ENCODE data around the gene KIAA1217. TPM values are rescaled to one million over a fixed set of nuclear protein-coding genes. Genes with fewer than 3 reads are reported as not detected.
"Not testable (repeated sequence)": the region's sequence is repeated elsewhere in the genome, so short reads cannot be mapped to it uniquely, and the experiment has no call there.

KIAA1217 gene
- polyA plus RNA-seq, 1 donor: 54.9 TPM

DNA sequence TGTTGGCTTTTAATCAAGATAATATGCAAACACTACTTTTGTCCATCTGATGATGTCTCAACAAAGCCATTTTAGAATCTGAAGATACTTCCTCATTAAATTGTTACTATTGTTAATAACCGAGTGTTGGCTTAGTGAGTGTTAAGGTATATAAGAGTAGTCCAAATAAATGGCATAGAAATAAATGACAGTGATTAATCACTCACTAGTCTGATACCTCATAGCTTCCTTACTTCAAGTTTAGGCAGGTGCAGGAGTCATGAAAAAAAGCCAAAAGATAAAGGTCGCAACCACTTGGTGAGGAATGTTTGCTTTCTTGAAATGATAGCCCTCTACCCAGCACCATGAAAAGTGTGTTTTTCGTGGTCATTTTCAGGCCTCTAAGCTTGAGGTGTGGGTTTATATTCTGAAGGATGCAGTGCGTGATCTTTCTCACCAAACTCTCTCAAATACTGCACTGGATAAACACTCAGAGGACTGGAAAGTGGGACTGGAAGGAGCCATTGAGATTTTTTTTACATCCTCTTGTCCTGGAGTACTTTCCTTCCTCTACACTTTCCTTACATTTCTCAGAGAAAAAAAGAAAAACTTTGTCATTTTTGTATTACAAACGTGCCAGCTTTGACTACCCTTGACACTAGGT lies 138.1 kb downstream of the KIAA1217 start:
- no CpG with 5 or more reads among the region's 5 CpGs for WGBS (ENCODE audit: insufficient coverage, low lambda C conversion rate)
- DNase-seq: no peak
- Histone ChIP-seq H3K4me1 (ENCODE audit: control insufficient read depth, insufficient read depth, low read length) (no peaks in the 10 kb centered on the region), H3K36me3 (ENCODE audit: control insufficient read depth, insufficient read depth, low read length) (no peaks in the 10 kb centered on the region), H3K4me3 (ENCODE audit: low read length) (no peak overlapping the region), H3K27ac (ENCODE audit: low read length) (no peak overlapping the region), H3K9me3 (ENCODE audit: control insufficient read depth, low read depth, low read length) (no peaks in the 10 kb centered on the region), H3K27me3 (ENCODE audit: control insufficient read depth, insufficient read depth, low read length) (no peaks in the 10 kb centered on the region)

DNA sequence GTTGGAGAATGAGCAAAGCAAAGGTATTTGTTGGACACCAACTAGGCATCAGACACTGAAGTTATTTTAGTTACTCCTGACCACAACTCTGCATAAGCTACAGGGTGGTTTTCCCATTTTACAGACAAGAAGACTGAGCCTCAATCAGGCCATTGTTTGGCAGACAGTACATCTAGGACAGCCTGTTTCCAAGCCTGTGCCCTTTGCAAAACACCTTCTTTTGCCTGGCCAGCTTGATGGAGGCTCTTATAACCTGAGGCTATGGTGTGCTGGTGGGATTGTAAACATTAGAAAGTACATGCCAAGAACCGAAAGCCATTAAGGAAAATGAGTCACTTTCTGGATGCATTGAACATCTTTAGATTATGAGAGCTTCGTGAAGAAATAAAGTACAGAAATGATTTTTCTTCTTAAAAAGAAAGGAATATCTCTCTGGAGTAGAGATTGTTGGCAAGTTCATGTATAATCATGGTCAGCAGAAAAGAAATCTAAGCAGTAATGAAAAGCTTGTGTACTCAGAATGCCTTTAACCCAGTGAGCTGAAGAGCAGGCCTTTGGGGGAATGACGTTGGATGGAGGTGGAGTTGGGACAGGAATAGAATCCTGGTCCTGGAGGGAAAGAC lies 140.6 kb downstream of the KIAA1217 start:
- DNase-seq: no peak
- H3K4me1 ChIP-seq (ENCODE audit: control insufficient read depth, insufficient read depth, low read length): no peaks in the 10 kb centered on the region
- WGBS (ENCODE audit: insufficient coverage, low lambda C conversion rate): 89% methylated on average over 2 of the region's 3 CpGs
- no peaks in the 10 kb centered on the region for H3K36me3 ChIP-seq (ENCODE audit: control insufficient read depth, insufficient read depth, low read length)
- no peak overlapping the region for H3K27ac ChIP-seq (ENCODE audit: low read length)
- no peak overlapping the region for H3K4me3 ChIP-seq (ENCODE audit: low read length)
- H3K27me3 ChIP-seq (ENCODE audit: control insufficient read depth, insufficient read depth, low read length): no peaks in the 10 kb centered on the region
- H3K9me3 ChIP-seq (ENCODE audit: control insufficient read depth, low read depth, low read length): no peaks in the 10 kb centered on the region

DNA sequence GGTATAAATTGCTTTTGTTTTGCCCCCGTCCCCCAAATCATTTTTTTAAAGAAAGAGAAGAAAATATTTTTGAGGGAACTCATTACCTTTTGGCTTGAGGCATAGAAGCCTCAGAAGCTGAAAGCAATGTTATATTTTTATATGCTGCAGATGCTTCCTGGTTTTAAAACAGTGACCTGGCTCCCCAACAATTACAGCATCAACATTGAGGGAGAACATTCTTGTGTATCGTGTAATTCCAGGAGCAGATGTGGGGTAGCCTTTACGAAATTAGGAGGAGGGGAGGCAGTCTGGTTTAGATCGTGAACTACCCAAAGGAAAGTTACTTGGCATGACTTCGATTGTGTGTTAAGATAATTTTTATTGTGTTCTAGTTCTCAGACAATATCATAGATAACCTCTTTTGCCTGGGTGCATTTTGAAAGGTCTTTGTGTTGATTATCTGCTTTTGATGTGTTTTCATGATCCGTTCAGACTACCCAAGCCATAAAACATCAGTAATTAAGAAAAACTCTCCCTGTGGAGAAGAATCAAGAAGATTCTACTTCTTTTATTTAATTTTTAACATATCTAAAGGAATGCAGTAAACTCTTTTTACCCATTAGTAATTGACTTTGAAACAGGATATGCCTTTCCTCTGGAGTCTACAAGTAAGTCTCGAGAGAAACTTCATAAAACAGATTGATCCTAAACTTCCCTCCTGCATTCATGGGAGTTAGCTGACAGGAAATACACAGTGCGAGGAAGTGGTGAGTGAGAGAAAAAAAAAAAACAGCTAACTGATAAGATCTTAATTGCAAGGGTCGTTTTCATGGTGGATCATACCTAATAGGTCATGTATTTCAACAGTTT lies 141.4 kb downstream of the KIAA1217 start:
- no peak overlapping the region for H3K27ac ChIP-seq (ENCODE audit: low read length)
- no peak overlapping the region for H3K4me3 ChIP-seq (ENCODE audit: low read length)
- DNase-seq: no peak
- no peaks in the 10 kb centered on the region for H3K36me3 ChIP-seq (ENCODE audit: control insufficient read depth, insufficient read depth, low read length)
- no peaks in the 10 kb centered on the region for H3K9me3 ChIP-seq (ENCODE audit: control insufficient read depth, low read depth, low read length)
- 59% methylated on average over 4 of the region's 9 CpGs for WGBS (ENCODE audit: insufficient coverage, low lambda C conversion rate)
- no peaks in the 10 kb centered on the region for H3K27me3 ChIP-seq (ENCODE audit: control insufficient read depth, insufficient read depth, low read length)
- H3K4me1 ChIP-seq (ENCODE audit: control insufficient read depth, insufficient read depth, low read length): no peaks in the 10 kb centered on the region

DNA sequence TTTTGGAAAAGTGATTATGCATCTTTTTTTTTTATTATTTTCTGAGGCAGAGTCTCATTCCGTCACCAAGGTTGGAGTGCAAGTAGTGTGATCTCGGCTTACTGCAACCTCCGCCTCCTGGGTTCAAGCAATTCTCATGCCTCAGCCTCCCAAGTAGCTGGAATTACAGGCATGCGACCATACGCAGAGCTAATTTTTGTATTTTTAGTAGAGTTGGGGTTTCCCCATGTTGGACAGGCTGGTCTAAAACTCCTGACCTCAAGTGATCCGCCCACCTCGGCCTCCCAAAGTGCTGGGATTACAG lies 141.9 kb downstream of the KIAA1217 start:
- H3K27me3 ChIP-seq (ENCODE audit: control insufficient read depth, insufficient read depth, low read length); DNase-seq; H3K27ac ChIP-seq (ENCODE audit: low read length); H3K4me1 ChIP-seq (ENCODE audit: control insufficient read depth, insufficient read depth, low read length); H3K4me3 ChIP-seq (ENCODE audit: low read length); H3K36me3 ChIP-seq (ENCODE audit: control insufficient read depth, insufficient read depth, low read length); H3K9me3 ChIP-seq (ENCODE audit: control insufficient read depth, low read depth, low read length): not testable (repeated sequence)
- 100% methylated on average over 2 of the region's 7 CpGs for WGBS (ENCODE audit: insufficient coverage, low lambda C conversion rate)

DNA sequence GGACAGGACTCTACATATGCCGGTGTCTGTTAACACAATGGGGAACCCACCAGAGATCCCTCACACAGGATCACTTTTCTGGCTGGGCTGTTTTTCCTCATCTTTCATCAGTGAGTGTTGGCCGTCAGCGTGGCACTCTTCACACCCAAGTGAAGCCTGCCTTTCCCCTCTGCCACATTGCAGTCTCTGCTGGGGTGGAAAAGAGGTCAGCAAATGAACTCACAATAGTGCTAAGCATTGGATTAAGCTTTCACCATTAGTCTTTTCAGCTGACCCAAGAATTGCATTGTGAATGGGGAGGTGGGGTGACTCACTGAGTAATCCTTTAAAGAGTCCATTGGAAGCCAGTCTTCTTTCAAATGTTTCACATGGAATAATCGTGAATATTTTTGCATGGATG lies 143.0 kb downstream of the KIAA1217 start:
- DNase-seq: no peak
- peaks cover under 1% of the 10 kb centered on the region for H3K4me1 ChIP-seq (ENCODE audit: control insufficient read depth, insufficient read depth, low read length)
- no peaks in the 10 kb centered on the region for H3K36me3 ChIP-seq (ENCODE audit: control insufficient read depth, insufficient read depth, low read length)
- no peak overlapping the region for H3K4me3 ChIP-seq (ENCODE audit: low read length)
- no peak overlapping the region for H3K27ac ChIP-seq (ENCODE audit: low read length)
- no peaks in the 10 kb centered on the region for H3K9me3 ChIP-seq (ENCODE audit: control insufficient read depth, low read depth, low read length)
- no peaks in the 10 kb centered on the region for H3K27me3 ChIP-seq (ENCODE audit: control insufficient read depth, insufficient read depth, low read length)
- WGBS (ENCODE audit: insufficient coverage, low lambda C conversion rate): no CpG with 5 or more reads among the region's 4 CpGs

DNA sequence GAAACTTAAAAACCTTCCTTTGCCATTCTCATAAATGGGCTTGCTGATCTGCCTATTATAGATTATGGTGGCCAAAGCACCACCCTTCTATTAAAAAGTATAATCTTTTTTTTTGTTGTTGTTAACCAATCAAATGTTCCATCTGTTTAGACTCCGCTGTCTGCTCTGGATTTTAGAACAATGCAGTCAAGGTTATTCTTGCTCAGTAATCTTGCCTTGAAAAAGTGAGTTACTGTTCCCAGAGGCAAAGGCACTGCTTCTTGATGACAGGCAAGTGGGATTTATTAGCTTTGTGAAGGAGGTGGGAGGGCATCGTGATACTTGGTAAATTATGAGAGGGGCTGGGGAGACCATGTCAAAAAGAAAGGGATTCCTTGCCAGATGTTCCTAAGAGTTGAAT lies 143.5 kb downstream of the KIAA1217 start:
- DNase-seq: no peak
- H3K9me3 ChIP-seq (ENCODE audit: control insufficient read depth, low read depth, low read length): no peaks in the 10 kb centered on the region
- H3K4me1 ChIP-seq (ENCODE audit: control insufficient read depth, insufficient read depth, low read length): peaks cover 3% of the 10 kb centered on the region
- no peak overlapping the region for H3K27ac ChIP-seq (ENCODE audit: low read length)
- no peaks in the 10 kb centered on the region for H3K36me3 ChIP-seq (ENCODE audit: control insufficient read depth, insufficient read depth, low read length)
- WGBS (ENCODE audit: insufficient coverage, low lambda C conversion rate): 43% methylated on average over 1 of the region's 2 CpGs
- no peak overlapping the region for H3K4me3 ChIP-seq (ENCODE audit: low read length)
- H3K27me3 ChIP-seq (ENCODE audit: control insufficient read depth, insufficient read depth, low read length): no peaks in the 10 kb centered on the region

DNA sequence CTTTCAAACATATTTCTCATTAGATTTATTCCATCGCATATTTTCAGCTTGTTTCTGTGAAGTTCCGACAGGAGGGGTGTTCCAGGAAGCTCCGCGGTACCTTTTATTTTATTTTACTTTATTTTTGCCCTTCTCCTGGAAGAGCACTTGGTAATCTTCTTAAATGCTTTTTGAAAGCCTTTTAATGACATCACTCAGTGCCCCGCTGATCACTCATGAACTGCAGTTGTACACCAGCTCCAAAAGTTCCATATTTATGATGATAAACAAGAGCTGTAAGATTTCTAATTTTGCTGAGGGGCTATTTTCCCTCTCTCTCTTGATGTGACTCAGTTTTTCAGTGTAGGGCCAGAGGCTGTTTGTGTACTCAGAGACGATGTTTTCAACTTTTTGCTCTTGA lies 144.4 kb downstream of the KIAA1217 start:
- H3K4me1 ChIP-seq (ENCODE audit: control insufficient read depth, insufficient read depth, low read length): peaks cover 3% of the 10 kb centered on the region

DNA sequence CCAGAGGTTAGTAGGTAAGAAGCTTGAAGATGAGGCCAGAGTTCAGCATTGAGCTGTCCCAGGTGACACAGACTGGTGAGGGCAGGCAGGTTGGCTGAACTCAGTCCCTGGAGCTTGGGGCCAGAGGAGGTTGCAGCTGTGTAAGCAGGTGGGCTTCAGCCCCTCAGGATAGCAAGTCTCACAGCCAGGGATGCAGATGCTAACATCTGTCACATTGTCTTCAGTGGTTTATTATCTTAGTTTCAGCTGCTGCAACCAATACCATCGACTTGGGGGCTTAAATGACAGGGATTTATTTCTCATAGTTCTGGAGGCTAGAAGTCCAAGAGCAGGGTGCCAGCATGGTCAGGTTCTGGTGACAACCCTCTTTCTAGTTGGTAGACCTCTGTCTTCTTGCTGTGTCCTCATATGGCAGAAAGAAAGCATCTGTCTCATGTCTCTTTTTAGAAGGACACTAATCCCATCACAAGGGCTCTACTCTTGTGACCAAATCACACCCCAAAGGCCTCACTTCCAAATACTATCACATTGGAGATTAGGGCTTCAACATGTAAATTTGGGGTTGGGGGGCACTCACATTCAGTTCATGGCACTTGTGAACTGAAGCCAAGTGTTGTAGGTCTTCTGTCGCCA lies 146.2 kb downstream of the KIAA1217 start:
- H3K9me3 ChIP-seq (ENCODE audit: control insufficient read depth, low read depth, low read length): no peaks in the 10 kb centered on the region
- DNase-seq: no peak
- H3K27me3 ChIP-seq (ENCODE audit: control insufficient read depth, insufficient read depth, low read length): no peaks in the 10 kb centered on the region
- WGBS (ENCODE audit: insufficient coverage, low lambda C conversion rate): no CpG with 5 or more reads among the region's 2 CpGs
- H3K36me3 ChIP-seq (ENCODE audit: control insufficient read depth, insufficient read depth, low read length): no peaks in the 10 kb centered on the region
- peaks cover 3% of the 10 kb centered on the region for H3K4me1 ChIP-seq (ENCODE audit: control insufficient read depth, insufficient read depth, low read length)
- H3K27ac ChIP-seq (ENCODE audit: low read length): no peak overlapping the region
- H3K4me3 ChIP-seq (ENCODE audit: low read length): no peak overlapping the region

More for the DNA sequence above, 144.4 kb downstream of the KIAA1217 start:
- no peaks in the 10 kb centered on the region for H3K9me3 ChIP-seq (ENCODE audit: control insufficient read depth, low read depth, low read length)
- no peaks in the 10 kb centered on the region for H3K36me3 ChIP-seq (ENCODE audit: control insufficient read depth, insufficient read depth, low read length)
- H3K4me3 ChIP-seq (ENCODE audit: low read length): no peak overlapping the region
- 92% methylated on average over 5 of the region's 6 CpGs for WGBS (ENCODE audit: insufficient coverage, low lambda C conversion rate)
- no peak overlapping the region for H3K27ac ChIP-seq (ENCODE audit: low read length)
- H3K27me3 ChIP-seq (ENCODE audit: control insufficient read depth, insufficient read depth, low read length): no peaks in the 10 kb centered on the region
- DNase-seq: no peak

DNA sequence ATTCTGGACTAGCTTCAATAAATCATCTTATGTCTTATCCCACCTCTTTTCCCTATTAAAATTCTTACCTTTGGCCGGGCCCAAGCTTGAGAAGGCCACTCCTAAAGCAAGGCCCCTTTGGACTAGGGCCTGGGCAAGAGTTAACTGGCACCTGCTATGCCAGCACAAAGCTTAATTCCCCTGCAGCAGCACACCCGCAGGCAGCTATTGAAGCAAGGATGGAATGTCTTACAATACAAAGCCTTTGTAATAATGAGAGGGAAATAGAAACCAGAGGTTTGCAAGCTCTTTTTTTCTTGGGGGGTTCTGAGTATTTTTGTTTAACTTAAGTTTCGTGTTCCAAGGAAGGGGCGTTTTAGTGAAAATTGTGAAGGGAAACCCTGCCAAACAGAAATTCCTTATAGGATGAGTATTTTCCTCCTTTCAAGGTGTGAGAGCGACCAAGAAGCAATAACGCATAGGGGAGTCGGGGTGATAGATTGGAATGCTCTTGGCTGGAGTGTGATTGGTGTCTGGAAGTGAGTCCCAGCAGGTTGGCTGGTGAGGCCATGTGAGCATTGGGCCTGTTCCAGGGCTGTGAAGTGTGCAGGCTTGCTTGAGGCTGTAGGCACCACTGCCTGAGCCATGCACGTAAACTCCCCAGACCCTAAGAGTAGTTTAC lies 148.5 kb downstream of the KIAA1217 start:
- no peak for DNase-seq
- H3K27me3 ChIP-seq (ENCODE audit: control insufficient read depth, insufficient read depth, low read length): no peaks in the 10 kb centered on the region
- H3K9me3 ChIP-seq (ENCODE audit: control insufficient read depth, low read depth, low read length): no peaks in the 10 kb centered on the region
- H3K4me3 ChIP-seq (ENCODE audit: low read length): no peak overlapping the region
- 96% methylated on average over 3 of the region's 8 CpGs for WGBS (ENCODE audit: insufficient coverage, low lambda C conversion rate)
- no peaks in the 10 kb centered on the region for H3K36me3 ChIP-seq (ENCODE audit: control insufficient read depth, insufficient read depth, low read length)
- peaks cover 3% of the 10 kb centered on the region for H3K4me1 ChIP-seq (ENCODE audit: control insufficient read depth, insufficient read depth, low read length)
- H3K27ac ChIP-seq (ENCODE audit: low read length): no peak overlapping the region

DNA sequence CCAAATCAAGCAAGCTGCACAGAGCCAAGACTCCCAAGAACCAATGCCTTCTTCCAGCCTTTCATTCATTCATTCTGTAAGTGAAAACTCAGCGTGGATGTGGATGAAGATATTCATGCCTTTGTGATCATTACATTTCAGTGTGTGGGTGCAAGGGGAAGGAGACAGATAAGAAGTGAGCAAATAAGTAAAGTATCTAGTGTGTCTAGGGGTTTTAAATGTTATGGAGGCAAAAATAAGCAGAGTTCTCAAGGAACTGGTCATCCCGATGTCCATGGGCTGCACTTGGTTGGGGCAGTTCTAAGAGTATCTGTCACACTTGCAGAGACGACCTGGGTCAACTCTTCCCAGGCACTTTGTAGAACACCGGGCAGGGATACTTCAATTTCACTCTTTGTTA lies 149.1 kb downstream of the KIAA1217 start:
- Histone ChIP-seq H3K4me3 (ENCODE audit: low read length) (no peak overlapping the region), H3K27me3 (ENCODE audit: control insufficient read depth, insufficient read depth, low read length) (no peaks in the 10 kb centered on the region), H3K9me3 (ENCODE audit: control insufficient read depth, low read depth, low read length) (no peaks in the 10 kb centered on the region), H3K36me3 (ENCODE audit: control insufficient read depth, insufficient read depth, low read length) (no peaks in the 10 kb centered on the region), H3K27ac (ENCODE audit: low read length) (no peak overlapping the region), H3K4me1 (ENCODE audit: control insufficient read depth, insufficient read depth, low read length) (peaks cover 3% of the 10 kb centered on the region)
- 100% methylated on average over 1 of the region's 4 CpGs for WGBS (ENCODE audit: insufficient coverage, low lambda C conversion rate)
- no peak for DNase-seq

Measured in large intestine (tissue), 3 donors.